Stimulated activated CD8-positive, alpha-beta memory T cell treated with anti-CD3 and anti-CD28 coated beads, Interleukin-12 subunit alpha, Interleukin-12 subunit beta, amount 100 ng/mL, for 24 hours (primary cell): ENCODE results near the gene SPTAN1.
"Not testable (repeated sequence)": the region's sequence is repeated elsewhere in the genome, so short reads cannot be mapped to it uniquely, and the experiment has no call there.

Experiments used
- DNase-seq: peaks from one replicate; pipeline ENCODE4 v3.0.0-alpha.2; 2020; ENCODE audit errors: extremely low read depth

The SPTAN1 gene

DNA sequence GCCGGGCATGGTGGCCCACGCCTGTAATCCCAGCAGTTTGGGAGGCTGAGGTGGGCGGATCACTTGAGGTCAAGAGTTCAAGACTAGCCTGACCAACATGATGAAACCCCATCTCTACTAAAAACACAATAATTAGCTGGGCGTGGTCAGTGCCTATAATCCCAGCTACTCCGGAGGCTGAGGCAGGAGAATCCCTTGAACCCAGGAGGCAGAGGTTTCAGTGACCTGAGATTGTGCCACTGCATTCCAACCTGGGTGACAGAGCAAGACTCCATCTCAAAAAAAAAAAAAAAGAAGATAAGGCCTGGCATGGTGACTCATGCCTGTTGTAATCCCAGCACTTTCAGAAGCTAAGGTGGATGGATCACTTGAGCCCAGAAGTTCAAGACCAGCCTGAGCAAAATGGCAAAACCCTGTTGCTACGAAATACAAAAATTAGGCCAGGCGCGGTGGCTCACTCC lies 114.1 kb downstream of the SPTAN1 start:
- DNase-seq, result not testable (repeated sequence)

- no peak for DNase-seq
Measured at GRCh38 chr9:128669786-128670185, 117.4 kb downstream of the SPTAN1 start.

- DNase-seq, result no peak
Measured at GRCh38 chr9:128675382-128675781, 123.0 kb downstream of the SPTAN1 start.

DNA sequence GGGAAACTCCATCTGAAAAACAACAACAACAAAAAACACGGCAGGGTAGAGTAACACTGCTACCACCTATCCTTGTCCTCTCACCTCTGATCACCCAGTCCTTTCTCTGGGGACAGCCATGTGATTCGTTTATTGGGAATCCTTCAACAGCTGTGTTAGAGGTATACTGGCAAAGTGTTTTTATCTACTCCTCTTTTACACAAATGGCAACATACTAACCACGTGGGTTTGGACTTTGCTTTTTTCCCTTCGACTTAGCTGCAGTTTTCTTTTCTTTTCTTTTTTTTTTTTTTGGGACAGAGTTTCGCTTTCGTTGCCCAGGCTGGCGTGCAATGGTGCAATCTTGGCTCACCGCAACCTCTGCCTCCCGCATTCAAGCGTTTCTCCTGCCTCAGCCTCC lies 125.4 kb downstream of the SPTAN1 start:
- no peak for DNase-seq
